Transverse colon (tissue), 3 donors: ENCODE measurements around the gene PINK1.

ENCODE experiments used
- POLR2A ChIP-seq: fragments of 450-650 bp; IDR thresholded peaks from one replicate; pipeline ENCODE4 v1.6.1; 2016; ENCODE audit warnings: antibody characterized with exemption, mild to moderate bottlenecking, moderate library complexity
- TF ChIP-seq, protein P1 (sequence below), 5 experiments: fragments of 200-600 bp in 3 of 5; fragments of 450-650 bp in 2 of 5; sonication (generic) in 3 of 5; IDR thresholded peaks; 1 replicate in 2 of 5; 2 replicates in 3 of 5; pipeline ENCODE4 v1.5.1; 2016 to 2017; ENCODE audit warnings: antibody characterized with exemption in 5 of 5, inconsistent platforms in 3 of 5, mild to moderate bottlenecking in 2 of 5, moderate library complexity in 1 of 5

GRCh38 chr1:20699558-20699957 is 66.3 kb downstream of the PINK1 start:
- TF ChIP-seq POLR2A, result no peak
- TF ChIP-seq, protein P1, sequence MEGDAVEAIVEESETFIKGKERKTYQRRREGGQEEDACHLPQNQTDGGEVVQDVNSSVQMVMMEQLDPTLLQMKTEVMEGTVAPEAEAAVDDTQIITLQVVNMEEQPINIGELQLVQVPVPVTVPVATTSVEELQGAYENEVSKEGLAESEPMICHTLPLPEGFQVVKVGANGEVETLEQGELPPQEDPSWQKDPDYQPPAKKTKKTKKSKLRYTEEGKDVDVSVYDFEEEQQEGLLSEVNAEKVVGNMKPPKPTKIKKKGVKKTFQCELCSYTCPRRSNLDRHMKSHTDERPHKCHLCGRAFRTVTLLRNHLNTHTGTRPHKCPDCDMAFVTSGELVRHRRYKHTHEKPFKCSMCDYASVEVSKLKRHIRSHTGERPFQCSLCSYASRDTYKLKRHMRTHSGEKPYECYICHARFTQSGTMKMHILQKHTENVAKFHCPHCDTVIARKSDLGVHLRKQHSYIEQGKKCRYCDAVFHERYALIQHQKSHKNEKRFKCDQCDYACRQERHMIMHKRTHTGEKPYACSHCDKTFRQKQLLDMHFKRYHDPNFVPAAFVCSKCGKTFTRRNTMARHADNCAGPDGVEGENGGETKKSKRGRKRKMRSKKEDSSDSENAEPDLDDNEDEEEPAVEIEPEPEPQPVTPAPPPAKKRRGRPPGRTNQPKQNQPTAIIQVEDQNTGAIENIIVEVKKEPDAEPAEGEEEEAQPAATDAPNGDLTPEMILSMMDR (IDR thresholded peaks at IDR 0.05), result no peak
